Gastroesophageal sphincter (tissue), 4 donors: Measurements from ENCODE around the gene MAGED2. TPM values are rescaled to one million over a fixed set of nuclear protein-coding genes. Genes with fewer than 3 reads are reported as not detected.
"Not testable (repeated sequence)": the region's sequence is repeated elsewhere in the genome, so short reads cannot be mapped to it uniquely, and the experiment has no call there.

Experiments used
- ATAC-seq: fragments of 150-250 bp; one replicate; pipeline ENCODE4 v1.9.1; 2016; ENCODE audit warnings: mild to moderate bottlenecking, moderate library complexity
- H3K27ac ChIP-seq, 4 donors: fragments of 200-600 bp; sonication (generic) in 3 of 4; 1 replicate in 3 of 4; 2 replicates in 1 of 4; pipeline ENCODE4 v1.5.1; 2016 to 2019
- H3K27me3 ChIP-seq: fragments of 200-600 bp; sonication (generic); one replicate; pipeline ENCODE4 v1.5.1; 2019
- H3K36me3 ChIP-seq, 2 donors: fragments of 200-600 bp; sonication (generic); one replicate each; pipeline ENCODE4 v1.5.1; 2019; ENCODE audit warnings: control low read depth in 1 of 2
- H3K4me1 ChIP-seq, 3 donors: fragments of 200-600 bp; sonication (generic); 1 replicate in 2 of 3; 2 replicates in 1 of 3; pipeline ENCODE4 v1.5.1; 2016 to 2019; ENCODE audit warnings: control low read depth in 2 of 3
- H3K4me3 ChIP-seq, 2 donors: fragments of 200-600 bp; sonication (generic); one replicate each; pipeline ENCODE4 v1.5.1; 2019; ENCODE audit warnings: mild to moderate bottlenecking in 1 of 2, moderate library complexity in 1 of 2
- H3K9me3 ChIP-seq, 3 donors: fragments of 200-600 bp; sonication (generic); one replicate each; pipeline ENCODE4 v1.5.1; 2017 to 2019; ENCODE audit warnings: control low read depth in 2 of 3
- CTCF ChIP-seq, 4 experiments: fragments of 200-600 bp in 2 of 4; fragments of 450-650 bp in 2 of 4; sonication (generic) in 1 of 4; IDR thresholded peaks; one replicate each; pipeline ENCODE4 v1.5.1; 2017 to 2019; ENCODE audit warnings: antibody characterized with exemption in 4 of 4, mild to moderate bottlenecking in 2 of 4, moderate library complexity in 2 of 4
- EP300 ChIP-seq: sonication (generic); formaldehyde crosslinking; IDR thresholded peaks from one replicate; pipeline ENCODE4 v1.6.1; 2017; ENCODE audit warnings: antibody characterized with exemption, mild to moderate bottlenecking
- POLR2A ChIP-seq, 2 donors: fragments of 450-650 bp; IDR thresholded peaks; one replicate each; pipeline ENCODE4 v1.6.1; 2017; ENCODE audit warnings: antibody characterized with exemption in 2 of 2, mild to moderate bottlenecking in 2 of 2, moderate library complexity in 1 of 2
- POLR2AphosphoS5 ChIP-seq: sonication (generic); formaldehyde crosslinking; IDR thresholded peaks from one replicate; pipeline ENCODE4 v1.6.1; 2017; ENCODE audit warnings: antibody characterized with exemption
- WGBS, 2 donors: methylation state at CpG; one replicate each; pipeline ENCODE4 v1.1.5; 2018; ENCODE audit warnings: low coverage in 1 of 2; 5-methylcytosine and 5-hydroxymethylcytosine counted together
- total RNA-seq, 4 donors: library from RNA; depleted of rRNA; stranded (reverse); fragments of >200 nt; gene quantifications; one replicate each; pipeline ENCODE4 v1.1.0, GENCODE V29; 2016

The MAGED2 gene
- total RNA-seq, 4 donors from 2014 or later, result 145 to 197 (median 178) TPM

DNA sequence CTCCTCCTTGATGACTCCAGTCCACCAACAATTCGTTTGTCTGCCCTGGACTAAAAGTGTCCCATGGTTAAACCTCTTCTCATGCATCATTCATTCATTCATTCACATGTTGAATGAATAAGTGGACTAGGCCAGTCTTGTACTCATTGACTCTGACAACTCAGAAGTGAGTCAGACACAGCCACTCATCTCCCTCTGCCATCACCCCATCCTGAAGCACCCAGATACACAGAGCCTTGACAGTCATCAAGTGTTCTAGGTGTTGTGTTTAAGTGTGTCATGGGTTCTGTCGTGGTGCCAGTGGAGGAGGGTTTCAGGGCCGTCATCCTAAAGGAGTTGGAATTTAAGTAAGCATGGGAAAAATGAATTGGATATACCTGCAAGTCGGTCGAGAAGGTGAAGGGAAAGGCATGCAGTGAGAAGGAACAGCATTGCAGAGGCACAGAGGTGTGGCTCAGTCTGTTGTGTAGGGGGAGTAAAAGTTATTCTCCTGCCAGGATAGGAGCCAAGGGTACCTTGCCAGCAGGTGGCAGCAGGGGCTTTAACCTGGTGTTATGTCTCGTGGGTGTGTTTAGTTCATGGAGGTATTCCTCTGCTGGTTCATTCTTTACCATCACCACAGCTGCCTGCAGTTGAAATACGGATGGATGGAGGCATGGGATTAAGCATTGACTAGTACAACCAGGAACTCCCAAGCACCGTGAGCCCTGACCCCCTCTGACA is 18.3 kb downstream of the MAGED2 start:
- no peaks in the 10 kb centered on the region for H3K9me3 ChIP-seq
- H3K27me3 ChIP-seq, result no peaks in the 10 kb centered on the region
- ATAC-seq, result no peak
- TF ChIP-seq EP300 (no peak), POLR2A (IDR thresholded peaks at IDR 0.05) (no peak), CTCF (IDR thresholded peaks at IDR 0.05) (no peak), POLR2AphosphoS5 (no peak)
- H3K4me3 ChIP-seq, result no peak overlapping the region
- 61 to 100% methylated on average over 1 to 6 of the region's 8 CpGs for WGBS, 2 donors
- no peaks in the 10 kb centered on the region for H3K4me1 ChIP-seq
- H3K36me3 ChIP-seq, result no peaks in the 10 kb centered on the region
- no peak overlapping the region for H3K27ac ChIP-seq

- Histone ChIP-seq H3K4me1 (no peaks in the 10 kb centered on the region), H3K4me3 (no peak overlapping the region), H3K9me3 (no peaks in the 10 kb centered on the region), H3K27me3 (no peaks in the 10 kb centered on the region), H3K27ac (no peak overlapping the region), H3K36me3 (no peaks in the 10 kb centered on the region)
- ATAC-seq, result no peak
- WGBS, 2 donors, result 0 to 100% methylated on average over 1 of the region's 4 CpGs
- no peak for TF ChIP-seq EP300
- no peak for TF ChIP-seq POLR2A (IDR thresholded peaks at IDR 0.05)
- no peak for TF ChIP-seq POLR2AphosphoS5
- no peak for TF ChIP-seq CTCF (IDR thresholded peaks at IDR 0.05)
Observed at GRCh38 chrX:54826598-54826997, 19.1 kb downstream of the MAGED2 start.

GRCh38 chrX:54838583-54838982 is 31.0 kb downstream of the MAGED2 start:
- H3K9me3 ChIP-seq, result no peaks in the 10 kb centered on the region
- H3K36me3 ChIP-seq, result no peaks in the 10 kb centered on the region
- no peak for ATAC-seq
- TF ChIP-seq CTCF (IDR thresholded peaks at IDR 0.05), result no peak
- TF ChIP-seq POLR2A (IDR thresholded peaks at IDR 0.05), result no peak
- TF ChIP-seq EP300, result no peak
- no peak for TF ChIP-seq POLR2AphosphoS5
- H3K4me3 ChIP-seq, result no peak overlapping the region
- no peaks in the 10 kb centered on the region for H3K27me3 ChIP-seq
- H3K27ac ChIP-seq, result no peak overlapping the region
- 80% methylated on average over 1 of the region's 3 CpGs; no CpG with 5 or more reads in 1 of the 2 donors for WGBS, 2 donors
- no peaks in the 10 kb centered on the region for H3K4me1 ChIP-seq

GRCh38 chrX:54841184-54841874 is 33.8 kb downstream of the MAGED2 start:
- not testable (repeated sequence) for H3K9me3 ChIP-seq, H3K27ac ChIP-seq, H3K36me3 ChIP-seq, H3K27me3 ChIP-seq, H3K4me3 ChIP-seq, H3K4me1 ChIP-seq
- ATAC-seq, result peak; percentile 61
- WGBS, 2 donors, result 29% methylated on average over 1 of the region's 3 CpGs; no CpG with 5 or more reads in 1 of the 2 donors

DNA sequence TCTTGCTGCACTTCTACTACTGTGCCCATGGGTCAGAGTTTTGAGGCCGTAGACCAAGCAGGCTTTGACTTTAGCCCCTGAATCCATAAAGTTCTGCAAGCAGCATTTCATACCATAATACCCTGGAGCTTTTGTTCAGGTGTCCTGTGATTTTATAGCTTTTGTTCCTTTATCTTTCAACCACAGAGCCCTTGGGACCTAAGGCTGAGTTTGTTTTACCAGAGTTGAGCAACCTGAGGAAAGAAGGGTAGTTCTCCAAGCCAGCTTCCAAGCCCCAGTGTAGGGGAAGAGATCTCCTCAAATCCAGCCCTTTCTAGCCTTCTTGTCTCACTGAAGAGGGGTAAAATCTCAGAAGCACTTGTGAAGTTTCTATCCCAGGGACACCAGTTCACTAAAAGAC is 35.1 kb downstream of the MAGED2 start:
- no peak for ATAC-seq
- no peaks in the 10 kb centered on the region for H3K36me3 ChIP-seq
- WGBS, 2 donors, result no CpG with 5 or more reads among the region's 1 CpG
- no peak overlapping the region for H3K4me3 ChIP-seq
- H3K27ac ChIP-seq, result no peak overlapping the region
- H3K4me1 ChIP-seq, result no peaks in the 10 kb centered on the region
- TF ChIP-seq POLR2A (IDR thresholded peaks at IDR 0.05) (no peak), POLR2AphosphoS5 (no peak), CTCF (IDR thresholded peaks at IDR 0.05) (no peak), EP300 (no peak)
- H3K27me3 ChIP-seq, result no peaks in the 10 kb centered on the region
- H3K9me3 ChIP-seq, result no peaks in the 10 kb centered on the region
